ENCODE data around the gene PCNX2. TPM values are rescaled to one million over a fixed set of nuclear protein-coding genes. Genes with fewer than 3 reads are reported as not detected.

Gene PCNX2
- total and polyA plus RNA-seq, 2 donors (not counting 1 experiment from before 2014, with no cell fraction given): 17.6 to 34.7 TPM

- Histone ChIP-seq H3K4me2 (replicated peaks; ENCODE audit: low read depth, low read length, poor library complexity, severe bottlenecking) (no peak overlapping the region), H3K4me1 (ENCODE audit: control insufficient read depth in 2 of 2, insufficient read depth in 2 of 2, low read length in 2 of 2) (no peaks in the 10 kb centered on the region), H3K36me3 (replicated peaks in 1 of 2; ENCODE audit: control extremely low read depth in 1 of 2, control insufficient read depth in 1 of 2, extremely low read depth in 1 of 2, insufficient read depth in 2 of 2, low read length in 1 of 2) (no peaks in the 10 kb centered on the region), H3K27ac (ENCODE audit: low read length in 2 of 2) (no peak overlapping the region), H3K9me3 (ENCODE audit: control extremely low read depth in 1 of 3, control insufficient read depth in 2 of 3, insufficient read depth in 1 of 3, low read length in 2 of 3) (peaks cover 0 to 6% (median 0%) of the 10 kb centered on the region in 3 donors), H3K27me3 (replicated peaks in 1 of 4; ENCODE audit: control extremely low read depth in 1 of 4, control insufficient read depth in 3 of 4, insufficient read depth in 4 of 4, low read length in 3 of 4) (no peaks in the 10 kb centered on the region), H2AFZ (ENCODE audit: insufficient read depth, low read depth, low read length, poor library complexity, severe bottlenecking) (no peak overlapping the region), H3K4me3 (ENCODE audit: control extremely low read depth in 1 of 5, extremely low read depth in 1 of 5, insufficient read depth in 1 of 5, low read depth in 2 of 5, low read length in 4 of 5) (no peak overlapping the region), H3K79me2 (ENCODE audit: control insufficient read depth, insufficient read depth, low read length) (no peaks in the 10 kb centered on the region), H3K9ac (ENCODE audit: low read length) (no peak overlapping the region), H4K20me1 (ENCODE audit: control insufficient read depth, insufficient read depth, low read length, poor library complexity, severe bottlenecking) (no peaks in the 10 kb centered on the region)
- intact Hi-C loops (cut with micrococcal nuclease): no loop called here
- Mint-ChIP-seq H3K27ac (no peak overlapping the region), H3K9me3 (ENCODE audit: insufficient read depth) (no peaks in the 10 kb centered on the region), H3K27me3 (no peaks in the 10 kb centered on the region), H3K4me1 (no peaks in the 10 kb centered on the region), H3K4me3 (no peak overlapping the region)
- DNase-seq: no peak
- ChIA-PET CTCF (no interaction called here), POLR2A (no interaction called here)
- TF ChIP-seq CTCF (IDR thresholded peaks at IDR 0.05): no peak
- TF ChIP-seq EZH2 (IDR thresholded peaks at IDR 0.05; ENCODE audit: borderline replicate concordance, insufficient read depth, low read depth, low read length, poor library complexity, severe bottlenecking): no peak
- ATAC-seq (ENCODE audit: low read depth): no peak
Measured at GRCh38 chr1:233037843-233038242, 257.7 kb downstream of the PCNX2 start.

- CTCF ChIA-PET: no interaction called here
- DNase-seq: no peak
Measured at GRCh38 chr1:233034836-233035235, 260.7 kb downstream of the PCNX2 start.

More at GRCh38 chr1:233034836-233035235, 260.7 kb downstream of the PCNX2 start:
- no peaks in the 10 kb centered on the region for H3K4me1 ChIP-seq (ENCODE audit: control insufficient read depth in 2 of 2, insufficient read depth in 2 of 2, low read length in 2 of 2)
- no peak overlapping the region for H2AFZ ChIP-seq (ENCODE audit: insufficient read depth, low read depth, low read length, poor library complexity, severe bottlenecking)
- POLR2A ChIA-PET: interaction anchor here (0.6 kb wide), 1 partner anchor 146 kb away, joined by 5 read pairs; no protein-coding TSS in a partner anchor
- WGBS (ENCODE audit: insufficient coverage): 83% methylated on average over 2 of the region's 5 CpGs
- peaks cover 0 to 6% (median 0%) of the 10 kb centered on the region in 3 donors for H3K9me3 ChIP-seq (ENCODE audit: control extremely low read depth in 1 of 3, control insufficient read depth in 2 of 3, insufficient read depth in 1 of 3, low read length in 2 of 3)
- Mint-ChIP-seq H3K4me3 (no peak overlapping the region), H3K9me3 (ENCODE audit: insufficient read depth) (no peaks in the 10 kb centered on the region), H3K4me1 (no peaks in the 10 kb centered on the region), H3K27me3 (no peaks in the 10 kb centered on the region), H3K27ac (no peak overlapping the region)
- H3K27ac ChIP-seq (ENCODE audit: low read length in 2 of 2): no peak overlapping the region
- H3K79me2 ChIP-seq (ENCODE audit: control insufficient read depth, insufficient read depth, low read length): no peaks in the 10 kb centered on the region
- intact Hi-C loops (cut with micrococcal nuclease): no loop called here
- TF ChIP-seq EZH2 (IDR thresholded peaks at IDR 0.05; ENCODE audit: borderline replicate concordance, insufficient read depth, low read depth, low read length, poor library complexity, severe bottlenecking) (no peak), CTCF (IDR thresholded peaks at IDR 0.05) (no peak)
- no peak overlapping the region for H3K4me2 ChIP-seq (replicated peaks; ENCODE audit: low read depth, low read length, poor library complexity, severe bottlenecking)
- no peaks in the 10 kb centered on the region for H4K20me1 ChIP-seq (ENCODE audit: control insufficient read depth, insufficient read depth, low read length, poor library complexity, severe bottlenecking)
- H3K9ac ChIP-seq (ENCODE audit: low read length): no peak overlapping the region
- H3K4me3 ChIP-seq (ENCODE audit: control extremely low read depth in 1 of 5, extremely low read depth in 1 of 5, insufficient read depth in 1 of 5, low read depth in 2 of 5, low read length in 4 of 5): no peak overlapping the region
- H3K36me3 ChIP-seq (replicated peaks in 1 of 2; ENCODE audit: control extremely low read depth in 1 of 2, control insufficient read depth in 1 of 2, extremely low read depth in 1 of 2, insufficient read depth in 2 of 2, low read length in 1 of 2): no peaks in the 10 kb centered on the region
- H3K27me3 ChIP-seq (replicated peaks in 1 of 4; ENCODE audit: control extremely low read depth in 1 of 4, control insufficient read depth in 3 of 4, insufficient read depth in 4 of 4, low read length in 3 of 4): no peaks in the 10 kb centered on the region
- no peak for ATAC-seq (ENCODE audit: low read depth)

All from B cell (primary cell).